ENCODE results near the gene OAS2. TPM values are rescaled to one million over a fixed set of nuclear protein-coding genes. Genes with fewer than 3 reads are reported as not detected.
A peak's percentile ranks its signal among the peaks of the same experiment; 100 is the strongest.

Gene OAS2
- total RNA-seq, 1 donor, result 2.0 TPM

DNA sequence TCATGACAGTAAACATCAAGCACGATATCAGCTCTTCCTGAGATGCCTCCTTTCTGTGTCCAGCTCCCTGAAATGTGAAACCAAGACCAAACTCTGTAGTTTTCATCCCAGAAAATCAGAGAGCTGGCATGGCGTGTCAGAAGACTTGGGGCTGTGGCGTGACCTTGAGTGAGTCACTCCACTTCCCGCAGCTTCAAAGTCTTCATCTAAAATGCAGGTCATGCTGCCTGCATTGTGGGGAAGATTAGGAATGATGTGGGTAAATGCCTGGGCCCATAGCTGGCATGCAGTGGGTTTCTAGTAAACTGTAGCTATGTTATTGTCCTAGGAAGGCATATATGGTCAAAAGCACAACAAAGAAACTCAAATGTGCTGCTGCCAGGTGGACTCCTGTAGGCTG, 28.8 kb downstream of the OAS2 start:
- TF ChIP-seq, protein P1, sequence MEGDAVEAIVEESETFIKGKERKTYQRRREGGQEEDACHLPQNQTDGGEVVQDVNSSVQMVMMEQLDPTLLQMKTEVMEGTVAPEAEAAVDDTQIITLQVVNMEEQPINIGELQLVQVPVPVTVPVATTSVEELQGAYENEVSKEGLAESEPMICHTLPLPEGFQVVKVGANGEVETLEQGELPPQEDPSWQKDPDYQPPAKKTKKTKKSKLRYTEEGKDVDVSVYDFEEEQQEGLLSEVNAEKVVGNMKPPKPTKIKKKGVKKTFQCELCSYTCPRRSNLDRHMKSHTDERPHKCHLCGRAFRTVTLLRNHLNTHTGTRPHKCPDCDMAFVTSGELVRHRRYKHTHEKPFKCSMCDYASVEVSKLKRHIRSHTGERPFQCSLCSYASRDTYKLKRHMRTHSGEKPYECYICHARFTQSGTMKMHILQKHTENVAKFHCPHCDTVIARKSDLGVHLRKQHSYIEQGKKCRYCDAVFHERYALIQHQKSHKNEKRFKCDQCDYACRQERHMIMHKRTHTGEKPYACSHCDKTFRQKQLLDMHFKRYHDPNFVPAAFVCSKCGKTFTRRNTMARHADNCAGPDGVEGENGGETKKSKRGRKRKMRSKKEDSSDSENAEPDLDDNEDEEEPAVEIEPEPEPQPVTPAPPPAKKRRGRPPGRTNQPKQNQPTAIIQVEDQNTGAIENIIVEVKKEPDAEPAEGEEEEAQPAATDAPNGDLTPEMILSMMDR (IDR thresholded peaks at IDR 0.05; ENCODE audit: insufficient read depth, low read length), result no peak
- DNase-seq (ENCODE audit: low read depth), result peak; percentile 66
- H3K4me3 ChIP-seq (ENCODE audit: low read depth, low read length), result no peak overlapping the region

DNA sequence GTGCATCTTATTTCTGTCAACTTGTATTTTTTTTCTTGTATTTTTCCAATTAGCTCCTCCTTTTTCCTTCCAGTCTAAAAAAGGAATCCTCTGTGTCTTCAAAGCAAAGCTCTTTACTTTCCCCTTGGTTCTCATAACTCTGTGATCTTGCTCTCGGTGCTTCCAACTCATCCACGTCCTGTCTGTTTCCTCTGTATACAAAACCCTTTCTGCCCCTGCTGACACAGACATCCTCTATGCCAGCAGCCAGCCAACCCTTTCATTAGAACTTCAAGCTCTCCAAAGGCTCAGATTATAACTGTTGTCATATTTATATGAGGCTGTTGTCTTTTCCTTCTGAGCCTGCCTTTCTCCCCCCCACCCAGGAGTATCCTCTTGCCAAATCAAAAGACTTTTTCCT, 32.4 kb downstream of the OAS2 start:
- TF ChIP-seq, protein P1 (IDR thresholded peaks at IDR 0.05; ENCODE audit: insufficient read depth, low read length), result no peak
- H3K4me3 ChIP-seq (ENCODE audit: low read depth, low read length), result no peak overlapping the region

DNA sequence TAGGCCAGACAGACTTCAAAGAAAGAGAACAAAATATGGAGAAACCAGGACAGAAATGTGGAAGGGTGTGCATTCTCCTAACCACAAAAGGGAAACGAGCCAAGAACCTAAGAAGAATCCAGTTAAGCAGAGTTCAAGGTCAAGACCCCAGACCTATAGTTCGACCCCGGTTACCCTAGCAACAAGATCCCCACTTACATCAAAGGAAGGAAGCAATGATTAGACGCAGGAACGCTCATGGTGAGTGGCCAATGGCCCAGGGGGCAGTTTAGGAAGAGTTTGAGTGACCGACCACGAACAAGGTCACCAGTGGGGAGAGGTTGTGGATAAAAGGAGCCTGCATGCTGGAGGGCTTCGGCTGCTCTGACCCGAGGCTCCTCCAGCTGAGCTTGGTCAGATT, 36.2 kb downstream of the OAS2 start:
- TF ChIP-seq, protein P1 (IDR thresholded peaks at IDR 0.05; ENCODE audit: insufficient read depth, low read length), result no peak
- no peak for DNase-seq (ENCODE audit: low read depth)
- no peak overlapping the region for H3K4me3 ChIP-seq (ENCODE audit: low read depth, low read length)

More for the DNA sequence above, 32.4 kb downstream of the OAS2 start:
- DNase-seq (ENCODE audit: low read depth), result no peak

DNA sequence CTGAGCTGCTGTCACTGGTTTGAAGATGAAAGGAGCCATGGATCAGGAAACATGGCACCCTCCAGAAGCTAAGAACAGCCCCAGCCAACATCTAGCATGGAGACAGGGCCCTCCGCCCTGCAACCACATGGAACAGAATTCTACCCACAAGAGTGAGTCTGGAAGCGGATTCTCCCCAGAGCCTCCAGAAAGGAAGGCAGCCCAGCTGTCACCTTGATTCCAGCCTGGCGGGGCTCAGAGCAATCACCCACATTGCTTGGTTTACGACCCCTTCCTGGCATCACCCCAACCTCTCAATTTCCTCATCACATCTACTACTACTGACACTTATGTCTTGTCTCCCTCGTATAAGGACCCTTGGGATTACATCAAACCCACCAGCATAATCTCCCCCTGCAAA, 38.5 kb downstream of the OAS2 start:
- DNase-seq (ENCODE audit: low read depth), result no peak
- no peak overlapping the region for H3K4me3 ChIP-seq (ENCODE audit: low read depth, low read length)
- TF ChIP-seq, protein P1 (IDR thresholded peaks at IDR 0.05; ENCODE audit: insufficient read depth, low read length), result no peak

DNA sequence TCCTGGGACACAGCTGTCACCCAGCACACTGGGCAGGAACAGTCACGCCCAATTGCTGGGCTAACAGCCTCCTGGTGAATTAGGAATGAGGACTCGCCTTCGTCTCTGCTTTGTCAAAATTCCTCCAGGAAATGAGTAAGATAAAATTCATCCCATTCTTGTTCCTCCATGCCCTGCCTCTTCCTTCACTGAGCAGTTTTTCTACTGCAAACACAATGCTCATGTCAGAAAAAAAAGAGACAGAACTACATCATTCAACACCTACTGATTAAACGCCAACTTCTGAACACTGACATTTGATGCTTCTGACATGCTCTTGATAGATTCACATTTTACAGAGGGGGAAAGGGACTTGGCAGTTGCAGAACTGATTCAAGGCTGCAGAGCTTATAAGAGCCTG, 40.7 kb downstream of the OAS2 start:
- TF ChIP-seq, protein P1 (IDR thresholded peaks at IDR 0.05; ENCODE audit: insufficient read depth, low read length), result no peak
- DNase-seq (ENCODE audit: low read depth), result peak; percentile 51

DNA sequence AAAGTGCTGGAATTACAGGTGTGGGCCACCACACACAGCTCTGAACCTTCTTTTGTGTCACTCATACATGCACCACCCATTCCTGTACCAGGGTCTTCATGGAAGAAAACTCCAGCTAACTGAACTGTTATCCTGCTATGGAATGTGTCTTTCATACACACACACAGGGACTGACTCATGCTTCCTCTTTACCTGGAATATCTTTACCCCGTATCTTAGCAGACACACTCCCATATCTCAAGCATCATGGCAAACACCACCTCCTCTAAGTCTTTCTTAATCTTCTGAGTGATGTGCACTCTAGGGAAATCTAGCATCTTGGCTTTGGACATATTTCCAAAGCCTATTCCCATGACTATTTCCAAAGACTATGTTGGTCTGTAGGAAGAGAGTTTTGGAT, 43.2 kb downstream of the OAS2 start:
- DNase-seq (ENCODE audit: low read depth), result peak; percentile 13
- TF ChIP-seq, protein P1 (IDR thresholded peaks at IDR 0.05; ENCODE audit: insufficient read depth, low read length), result no peak
- H3K4me3 ChIP-seq (ENCODE audit: low read depth, low read length), result no peak overlapping the region

More for the DNA sequence above, 40.7 kb downstream of the OAS2 start:
- no peak overlapping the region for H3K4me3 ChIP-seq (ENCODE audit: low read depth, low read length)

DNA sequence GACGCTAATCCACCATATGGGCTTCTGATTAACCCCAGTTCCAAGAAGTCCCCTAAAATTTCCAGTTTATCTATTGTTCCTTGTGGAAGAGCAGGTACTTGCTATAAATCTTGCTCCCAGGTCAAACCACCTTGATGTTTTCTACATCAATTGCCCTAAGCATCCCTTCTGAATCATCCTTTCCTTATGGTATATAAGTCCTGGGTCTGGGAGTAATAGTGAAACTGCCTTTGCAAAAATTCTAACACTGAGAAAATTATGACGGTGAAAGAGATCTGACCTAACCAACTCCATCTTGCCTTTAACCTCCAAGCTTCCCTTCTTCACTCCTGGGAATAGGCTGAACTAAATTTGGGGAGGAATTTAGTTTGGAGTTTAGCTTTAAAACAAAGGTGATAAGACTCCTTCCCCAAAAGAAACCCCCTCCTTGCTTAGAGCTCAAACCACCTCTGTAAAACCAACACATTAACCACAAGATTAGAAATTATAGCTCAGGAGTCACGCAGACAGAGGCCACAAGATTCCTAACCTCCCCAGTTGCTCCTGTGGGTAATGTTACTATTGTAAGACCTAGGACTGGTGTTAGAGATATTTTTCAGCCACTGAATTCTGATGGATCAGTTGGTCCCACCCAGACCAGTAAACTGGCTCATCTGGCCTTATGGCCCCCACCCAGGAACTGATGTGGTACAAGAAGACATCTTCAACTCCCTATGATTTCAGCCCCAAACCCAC, 44.4 kb downstream of the OAS2 start:
- TF ChIP-seq, protein P1 (IDR thresholded peaks at IDR 0.05; ENCODE audit: insufficient read depth, low read length), result no peak
- no peak overlapping the region for H3K4me3 ChIP-seq (ENCODE audit: low read depth, low read length)
- no peak for DNase-seq (ENCODE audit: low read depth)
